Colonic mucosa (tissue), 4 donors: ENCODE results near the gene ANKRD33. TPM values are rescaled to one million over a fixed set of nuclear protein-coding genes. Genes with fewer than 3 reads are reported as not detected.

Source experiments
- DNase-seq: peaks from one replicate; pipeline ENCODE4 v3.0.0-alpha.2; 2020
- H3K27ac ChIP-seq: fragments of 200-600 bp; one replicate; pipeline ENCODE4 v1.8.0; 2021
- H3K27me3 ChIP-seq: fragments of 200-600 bp; one replicate; pipeline ENCODE4 v1.8.0; 2021
- H3K36me3 ChIP-seq: fragments of 200-600 bp; one replicate; pipeline ENCODE4 v1.8.0; 2021
- H3K4me1 ChIP-seq: fragments of 200-600 bp; one replicate; pipeline ENCODE4 v1.8.0; 2021; ENCODE audit warnings: mild to moderate bottlenecking
- H3K4me3 ChIP-seq: fragments of 200-600 bp; one replicate; pipeline ENCODE4 v1.8.0; 2021
- H3K9ac ChIP-seq, 2 donors: one replicate each; pipeline ENCODE4 v1.7.0; 2013; ENCODE audit warnings: control low read depth in 2 of 2, low read depth in 2 of 2, low read length in 2 of 2
- H3K9me3 ChIP-seq: fragments of 200-600 bp; one replicate; pipeline ENCODE4 v1.8.0; 2021
- intact Hi-C: fragments of 100-400 bp; cut with DNase I; formaldehyde crosslinking; loops from one replicate; pipeline ENCODE4 v1.14.1; 2022
- total RNA-seq, 2 donors: library from RNA; stranded (reverse); fragmentation: NEBNext Ultra II Directional in 1 of 2; extraction: Animal tissue kit (Norgen Biotek cat#: 25700) in 1 of 2; gene quantifications; one replicate each; pipeline ENCODE4 v1.2.1, GENCODE V29; 2021
- TF ChIP-seq, protein P1 (sequence below): fragments of 200-600 bp; IDR thresholded peaks from one replicate; pipeline ENCODE4 v1.8.0; 2022; ENCODE audit warnings: antibody characterized with exemption, mild to moderate bottlenecking
- donor health status: healthy.
- donor health status: DM: no; HTN: no; CAD: no.
- donor health status: DM: no; HTN: no; CAD: no.

Gene ANKRD33
- total RNA-seq, 2 donors from 2014 or later: not detected

- Histone ChIP-seq H3K9ac (peak within 1 kb of the TSS in 1 of 2 donors; percentile 43), H3K27ac (no peak within 1 kb of the TSS), H3K4me3 (peak within 1 kb of the TSS; percentile 34), H3K27me3 (peaks cover 41% of the 10 kb centered on the region), H3K4me1 (peaks cover 4% of the 10 kb centered on the region), H3K36me3 (no peaks in the 10 kb centered on the region), H3K9me3 (no peaks in the 10 kb centered on the region)
- intact Hi-C loops: no loop called here
- TF ChIP-seq, protein P1, sequence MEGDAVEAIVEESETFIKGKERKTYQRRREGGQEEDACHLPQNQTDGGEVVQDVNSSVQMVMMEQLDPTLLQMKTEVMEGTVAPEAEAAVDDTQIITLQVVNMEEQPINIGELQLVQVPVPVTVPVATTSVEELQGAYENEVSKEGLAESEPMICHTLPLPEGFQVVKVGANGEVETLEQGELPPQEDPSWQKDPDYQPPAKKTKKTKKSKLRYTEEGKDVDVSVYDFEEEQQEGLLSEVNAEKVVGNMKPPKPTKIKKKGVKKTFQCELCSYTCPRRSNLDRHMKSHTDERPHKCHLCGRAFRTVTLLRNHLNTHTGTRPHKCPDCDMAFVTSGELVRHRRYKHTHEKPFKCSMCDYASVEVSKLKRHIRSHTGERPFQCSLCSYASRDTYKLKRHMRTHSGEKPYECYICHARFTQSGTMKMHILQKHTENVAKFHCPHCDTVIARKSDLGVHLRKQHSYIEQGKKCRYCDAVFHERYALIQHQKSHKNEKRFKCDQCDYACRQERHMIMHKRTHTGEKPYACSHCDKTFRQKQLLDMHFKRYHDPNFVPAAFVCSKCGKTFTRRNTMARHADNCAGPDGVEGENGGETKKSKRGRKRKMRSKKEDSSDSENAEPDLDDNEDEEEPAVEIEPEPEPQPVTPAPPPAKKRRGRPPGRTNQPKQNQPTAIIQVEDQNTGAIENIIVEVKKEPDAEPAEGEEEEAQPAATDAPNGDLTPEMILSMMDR: no peak
- no peak for DNase-seq
These were observed 39.6 kb upstream of the ANKRD33 start, which contains the start of gene FIGNL2 for GRCh38 chr12:51848326-51848727. Gene FIGNL2 (minus strand): TSS chr12:51848718. CDS start chr12:51822413, 26,305 bp downstream.

DNA sequence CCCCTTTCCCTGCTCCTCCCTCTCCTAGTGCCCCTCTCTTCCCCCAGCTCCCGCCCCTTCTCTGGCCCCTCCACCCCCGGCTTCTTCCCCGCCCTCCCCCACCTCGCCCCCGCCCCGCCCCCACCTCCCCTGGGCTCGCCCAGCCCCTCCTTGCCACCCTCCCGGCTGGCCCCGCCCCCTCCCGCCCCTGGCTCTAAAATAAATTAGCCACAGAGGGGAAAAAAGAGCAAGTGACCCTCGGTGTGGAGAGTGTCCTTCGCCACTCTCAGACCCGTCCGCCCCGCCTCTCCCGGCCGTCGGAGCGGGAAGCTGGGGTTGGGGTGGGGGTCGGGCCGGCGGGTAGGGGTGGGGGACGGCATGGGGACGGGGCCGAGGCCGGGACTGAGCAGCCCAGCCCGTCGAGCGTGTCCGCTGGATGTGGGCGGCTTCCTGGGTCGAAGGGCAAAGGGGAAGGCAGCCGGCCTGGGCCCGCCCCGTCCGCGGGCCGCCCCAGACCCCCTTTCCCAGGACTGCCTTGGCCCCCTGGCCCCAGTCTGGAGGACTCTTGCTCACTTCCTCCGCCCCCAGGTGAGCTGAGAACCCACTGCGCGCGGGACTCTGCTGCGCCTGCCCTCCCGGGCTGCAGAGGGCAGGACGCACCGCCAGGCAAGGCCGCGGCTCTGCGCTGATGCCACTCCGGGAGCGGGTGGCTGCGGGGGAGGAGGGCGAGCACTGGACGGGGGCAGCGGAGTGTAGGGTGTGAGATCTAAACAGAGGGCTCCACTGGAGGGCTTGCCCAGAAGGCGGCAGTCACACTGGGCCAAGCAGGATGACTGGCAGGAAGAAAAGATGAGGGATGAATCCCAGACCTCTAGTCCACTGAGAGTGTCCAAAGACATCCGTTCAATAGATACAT, 38.8 kb upstream of the ANKRD33 start:
- H3K36me3 ChIP-seq: no peaks in the 10 kb centered on the region
- H3K27me3 ChIP-seq: peaks cover 41% of the 10 kb centered on the region
- no peak overlapping the region for H3K27ac ChIP-seq
- peaks cover 4% of the 10 kb centered on the region for H3K4me1 ChIP-seq
- no peak for DNase-seq
- intact Hi-C loops: no loop called here
- no peak overlapping the region for H3K9ac ChIP-seq
- H3K4me3 ChIP-seq: no peak overlapping the region
- TF ChIP-seq, protein P1: no peak
- H3K9me3 ChIP-seq: no peaks in the 10 kb centered on the region

GRCh38 chr12:51850081-51850964, 37.6 kb upstream of the ANKRD33 start:
- no peak for DNase-seq
- no peak overlapping the region for H3K27ac ChIP-seq
- peaks cover 4% of the 10 kb centered on the region for H3K4me1 ChIP-seq
- H3K4me3 ChIP-seq: no peak overlapping the region
- H3K36me3 ChIP-seq: no peaks in the 10 kb centered on the region
- TF ChIP-seq, protein P1: no peak
- intact Hi-C loops: no loop called here
- no peak overlapping the region for H3K9ac ChIP-seq
- no peaks in the 10 kb centered on the region for H3K9me3 ChIP-seq
- peaks cover 31% of the 10 kb centered on the region for H3K27me3 ChIP-seq

DNA sequence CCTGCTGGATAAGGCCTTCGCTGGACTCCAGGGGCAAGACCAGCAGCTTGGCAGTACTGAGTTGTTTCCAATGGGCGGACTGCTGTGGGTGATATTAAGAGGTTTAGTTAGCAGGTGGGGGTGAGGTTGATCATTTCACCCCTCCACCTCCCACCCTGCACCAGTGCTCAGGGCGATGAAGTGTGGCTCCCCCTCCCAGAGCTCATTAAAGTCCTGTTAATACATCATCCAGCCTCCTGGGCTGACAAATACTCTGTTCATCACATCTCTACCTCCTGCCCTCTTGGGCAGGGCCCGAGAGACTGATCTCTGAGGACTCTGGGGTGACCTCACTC, 37.0 kb upstream of the ANKRD33 start:
- Histone ChIP-seq H3K4me1 (peaks cover 4% of the 10 kb centered on the region), H3K9me3 (no peaks in the 10 kb centered on the region), H3K27me3 (peaks cover 28% of the 10 kb centered on the region), H3K36me3 (no peaks in the 10 kb centered on the region), H3K4me3 (no peak overlapping the region), H3K9ac (no peak overlapping the region), H3K27ac (no peak overlapping the region)
- no peak for DNase-seq
- TF ChIP-seq, protein P1: no peak
- intact Hi-C loops: no loop called here

DNA sequence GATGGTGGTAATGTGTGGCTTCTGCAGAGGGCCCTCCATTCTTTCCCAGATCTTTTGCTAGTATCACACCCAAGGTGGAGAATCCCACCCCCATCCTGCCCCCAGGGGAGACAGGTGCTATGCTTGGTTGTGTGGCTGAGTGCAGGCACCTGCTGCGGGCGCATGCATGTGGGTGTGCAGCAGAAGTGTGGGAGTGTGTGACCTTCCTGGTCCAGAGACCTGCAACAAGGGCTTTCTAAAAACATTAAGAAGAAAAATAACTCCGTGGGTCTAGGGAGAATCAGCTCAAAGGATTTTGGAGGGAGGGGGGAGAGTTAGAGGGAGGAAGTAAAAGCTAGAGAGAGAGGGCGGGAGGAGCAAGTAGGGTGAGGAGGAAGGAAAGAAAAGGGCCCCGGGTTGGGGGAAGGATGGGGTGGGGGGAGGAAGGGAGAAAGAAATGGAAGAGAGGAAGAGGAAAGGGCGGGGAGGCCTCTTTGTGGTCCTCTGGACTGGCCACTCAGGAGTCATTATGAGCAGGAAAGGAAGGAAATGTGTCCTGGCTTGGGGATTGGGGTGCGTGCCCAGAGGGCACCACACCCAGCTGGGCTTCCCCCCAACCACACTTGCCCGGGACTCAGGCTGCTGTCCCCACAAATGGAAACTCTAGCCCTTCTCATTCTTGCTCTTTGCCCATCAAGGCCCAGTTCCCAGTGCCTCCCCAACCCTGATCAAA, 36.3 kb upstream of the ANKRD33 start:
- H3K27me3 ChIP-seq: peaks cover 22% of the 10 kb centered on the region
- TF ChIP-seq, protein P1: no peak
- no peak overlapping the region for H3K9ac ChIP-seq
- no peak overlapping the region for H3K4me3 ChIP-seq
- intact Hi-C loops: no loop called here
- no peak for DNase-seq
- no peaks in the 10 kb centered on the region for H3K9me3 ChIP-seq
- no peak overlapping the region for H3K27ac ChIP-seq
- H3K4me1 ChIP-seq: peaks cover 4% of the 10 kb centered on the region
- no peaks in the 10 kb centered on the region for H3K36me3 ChIP-seq
